GM12864 (cell line): ENCODE results near the gene SLC22A9.
"Not testable (repeated sequence)": the region's sequence is repeated elsewhere in the genome, so short reads cannot be mapped to it uniquely, and the experiment has no call there.

Source experiments
- DNase-seq: peaks from one replicate; pipeline ENCODE4 v3.0.0-alpha.2; 2011; ENCODE audit warnings: low read depth
- H3K4me3 ChIP-seq: 2 replicates; pipeline ENCODE4 v1.5.1; 2011; ENCODE audit warnings: mild to moderate bottlenecking, low read depth, low read length, control low read depth
- CTCF ChIP-seq: IDR thresholded peaks from 2 replicates; pipeline ENCODE4 v1.5.1; 2011; ENCODE audit warnings: low read depth, mild to moderate bottlenecking, moderate library complexity, low read length, control low read depth, inconsistent platforms; ENCODE audit errors: missing control alignments

Gene SLC22A9

GRCh38 chr11:63406458-63406857, 36.9 kb downstream of the SLC22A9 start:
- no peak for DNase-seq
- TF ChIP-seq CTCF: no peak
- no peak overlapping the region for H3K4me3 ChIP-seq

- no peak for DNase-seq
- H3K4me3 ChIP-seq: no peak overlapping the region
- TF ChIP-seq CTCF: no peak
Observed at GRCh38 chr11:63417174-63417852, 47.7 kb downstream of the SLC22A9 start.

- no peak for DNase-seq
Observed at GRCh38 chr11:63427971-63428508, 58.5 kb downstream of the SLC22A9 start.

GRCh38 chr11:63430731-63431130, 61.1 kb downstream of the SLC22A9 start:
- not testable (repeated sequence) for DNase-seq, H3K4me3 ChIP-seq

More at GRCh38 chr11:63427971-63428508, 58.5 kb downstream of the SLC22A9 start:
- TF ChIP-seq CTCF: peak; percentile 37
- no peak overlapping the region for H3K4me3 ChIP-seq

GRCh38 chr11:63435351-63435750, 65.8 kb downstream of the SLC22A9 start:
- DNase-seq, H3K4me3 ChIP-seq: not testable (repeated sequence)

GRCh38 chr11:63435831-63436230, 66.2 kb downstream of the SLC22A9 start:
- not testable (repeated sequence) for DNase-seq, H3K4me3 ChIP-seq

- no peak for DNase-seq
Observed at GRCh38 chr11:63443714-63444113, 74.1 kb downstream of the SLC22A9 start.

GRCh38 chr11:63444160-63444559, 74.6 kb downstream of the SLC22A9 start:
- no peak for DNase-seq
- no peak overlapping the region for H3K4me3 ChIP-seq
- TF ChIP-seq CTCF: no peak

More at GRCh38 chr11:63443714-63444113, 74.1 kb downstream of the SLC22A9 start:
- H3K4me3 ChIP-seq: no peak overlapping the region
- TF ChIP-seq CTCF: no peak
